ENCODE results near the gene MED7.
"Not testable (repeated sequence)": the region's sequence is repeated elsewhere in the genome, so short reads cannot be mapped to it uniquely, and the experiment has no call there.

The MED7 gene, protein sequence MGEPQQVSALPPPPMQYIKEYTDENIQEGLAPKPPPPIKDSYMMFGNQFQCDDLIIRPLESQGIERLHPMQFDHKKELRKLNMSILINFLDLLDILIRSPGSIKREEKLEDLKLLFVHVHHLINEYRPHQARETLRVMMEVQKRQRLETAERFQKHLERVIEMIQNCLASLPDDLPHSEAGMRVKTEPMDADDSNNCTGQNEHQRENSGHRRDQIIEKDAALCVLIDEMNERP

DNA sequence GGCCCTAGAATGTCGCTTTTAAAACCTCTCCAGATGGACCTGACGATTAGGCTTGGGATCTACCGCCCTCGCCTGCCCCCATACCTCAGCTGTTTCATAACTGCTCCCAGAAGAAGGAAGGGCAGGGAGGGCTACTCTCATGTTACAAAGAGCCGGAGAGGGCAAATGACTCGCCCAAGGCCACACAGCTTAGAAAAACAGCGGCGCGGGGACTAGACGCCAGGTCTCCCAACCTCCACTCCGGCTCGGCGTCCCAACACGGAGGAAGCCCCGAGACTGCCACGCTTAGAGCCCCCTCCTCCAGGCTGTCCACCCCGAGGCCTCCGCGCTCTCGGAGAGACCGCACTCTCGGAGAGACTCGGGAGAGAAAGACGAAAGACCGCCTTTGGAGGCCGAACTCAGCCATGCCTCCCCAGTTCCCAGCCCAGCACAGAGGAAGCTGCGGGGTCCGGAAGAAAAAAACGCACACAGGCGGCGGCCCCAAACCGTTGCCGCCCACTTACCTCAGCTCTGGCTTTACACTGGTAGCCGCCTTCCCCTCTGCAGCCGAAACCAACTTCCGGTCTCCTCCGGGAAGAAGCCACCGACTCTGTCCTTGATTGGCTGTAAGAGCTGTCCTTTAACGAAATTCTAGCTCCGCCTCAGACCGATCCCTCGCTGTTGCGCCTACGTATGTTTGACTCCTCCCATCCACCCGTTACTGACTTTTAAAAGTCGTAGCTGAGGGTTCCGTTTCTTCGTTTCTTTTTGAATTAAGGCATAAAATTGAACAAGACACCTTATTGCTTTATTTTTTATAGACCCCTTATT, at the start of gene MED7:
Gene MED7 (minus strand): TSS at position 549 of the 810 bp plus-strand sequence. CDS start 3,434 bp downstream, outside the sequence.
- Histone ChIP-seq H3K4me3 (ENCODE audit: low read length in 2 of 2) (peak within 1 kb of the TSS; percentile 92 to 94), H3K27me3 (ENCODE audit: control insufficient read depth in 2 of 2, insufficient read depth in 2 of 2, low read length in 2 of 2) (no peaks in the 10 kb centered on the region), H3K9me3 (ENCODE audit: control insufficient read depth in 2 of 2, low read length in 2 of 2) (no peaks in the 10 kb centered on the region), H3K9ac (ENCODE audit: low read depth in 1 of 2, low read length in 2 of 2) (peak within 1 kb of the TSS; percentile 91 to 92), H3K36me3 (ENCODE audit: control insufficient read depth in 2 of 2, insufficient read depth in 2 of 2, low read length in 2 of 2) (peaks cover 14 to 15% of the 10 kb centered on the region in 2 donors), H3K4me1 (ENCODE audit: control insufficient read depth in 2 of 2, insufficient read depth in 2 of 2, low read length in 2 of 2) (peaks cover 0 to 6% of the 10 kb centered on the region in 2 donors), H3K27ac (ENCODE audit: low read depth in 2 of 2, low read length in 2 of 2) (peak within 1 kb of the TSS; percentile 81 to 89)

DNA sequence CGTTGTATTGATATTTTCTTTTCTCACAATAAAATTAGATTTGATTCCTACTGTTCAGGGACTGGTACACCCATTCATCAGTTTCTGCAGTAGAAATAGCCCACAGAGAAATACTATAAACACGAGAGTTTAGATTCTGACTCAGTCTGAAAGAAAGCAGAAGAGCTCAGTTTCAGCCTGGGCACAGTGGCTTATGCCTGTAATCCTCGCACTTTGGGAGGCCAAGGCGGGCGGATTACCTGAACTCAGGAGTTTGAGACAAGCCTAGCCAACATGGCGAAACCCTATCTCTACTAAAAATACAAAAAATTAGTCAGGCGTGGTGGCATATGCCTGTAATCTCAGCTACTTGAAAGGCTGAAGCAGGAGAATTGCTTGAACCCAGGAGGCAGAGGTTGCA, 46.6 kb upstream of the MED7 start:
- H3K27me3 ChIP-seq (ENCODE audit: control insufficient read depth in 2 of 2, insufficient read depth in 2 of 2, low read length in 2 of 2) = no peaks in the 10 kb centered on the region
- H3K9ac ChIP-seq (ENCODE audit: low read depth in 1 of 2, low read length in 2 of 2) = no peak overlapping the region
- H3K27ac ChIP-seq (ENCODE audit: low read depth in 2 of 2, low read length in 2 of 2) = no peak overlapping the region
- no peaks in the 10 kb centered on the region for H3K36me3 ChIP-seq (ENCODE audit: control insufficient read depth in 2 of 2, insufficient read depth in 2 of 2, low read length in 2 of 2)
- no peaks in the 10 kb centered on the region for H3K9me3 ChIP-seq (ENCODE audit: control insufficient read depth in 2 of 2, low read length in 2 of 2)
- H3K4me3 ChIP-seq (ENCODE audit: low read length in 2 of 2) = no peak overlapping the region
- no peaks in the 10 kb centered on the region for H3K4me1 ChIP-seq (ENCODE audit: control insufficient read depth in 2 of 2, insufficient read depth in 2 of 2, low read length in 2 of 2)

DNA sequence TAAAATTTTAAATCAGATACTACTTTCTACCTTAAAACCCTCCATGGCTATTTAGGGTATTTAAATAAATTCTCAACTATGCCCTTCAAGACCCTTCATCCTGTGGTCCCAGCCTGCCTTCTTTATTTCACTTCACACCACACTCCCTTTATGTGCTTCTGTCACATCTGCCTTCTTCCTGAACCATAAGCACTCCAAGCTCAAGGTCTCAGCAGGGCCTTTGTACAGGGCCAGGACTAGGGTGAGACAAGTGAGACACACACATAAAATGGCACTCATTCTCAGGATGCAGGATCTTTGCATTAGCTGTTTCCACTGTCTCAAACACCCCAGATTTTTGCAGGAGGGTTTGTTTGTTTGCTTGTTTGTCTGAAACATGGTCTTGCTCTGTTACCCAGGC, 45.6 kb upstream of the MED7 start:
- H3K27ac ChIP-seq (ENCODE audit: low read depth in 2 of 2, low read length in 2 of 2) = no peak overlapping the region

DNA sequence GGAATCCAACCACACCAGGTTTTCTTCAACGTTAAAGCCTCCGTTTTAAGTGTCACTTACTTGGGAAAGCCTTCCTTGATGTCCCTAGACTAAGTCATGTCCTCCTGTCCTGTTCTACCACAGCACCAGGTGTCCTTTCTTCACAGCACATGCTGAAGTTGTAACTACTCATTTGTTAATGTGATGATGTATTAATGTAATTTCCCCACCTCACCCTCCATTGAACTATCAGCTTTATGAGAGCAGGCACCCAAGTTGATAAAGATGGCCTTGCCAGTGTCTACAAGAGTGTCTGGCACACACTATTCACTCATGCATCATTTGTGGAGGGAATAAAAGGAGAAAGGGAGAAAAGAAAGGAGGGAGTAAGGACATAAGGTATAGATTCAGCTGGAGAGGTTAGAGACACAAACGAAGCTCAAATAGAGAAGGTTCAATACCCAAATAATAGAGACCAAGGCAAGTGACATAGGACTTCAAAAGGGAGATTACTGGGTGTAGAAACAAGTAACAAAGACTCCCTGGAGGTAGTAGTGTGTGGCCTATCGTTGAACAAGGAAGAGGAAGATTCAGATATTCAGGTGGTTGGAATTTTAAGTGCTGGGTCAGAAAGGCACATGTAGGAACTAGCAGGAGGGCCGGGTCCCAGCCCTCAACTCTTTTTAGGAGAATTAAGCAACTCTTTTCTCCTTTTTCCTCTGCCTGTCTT, 44.5 kb upstream of the MED7 start:
- H3K9me3 ChIP-seq (ENCODE audit: control insufficient read depth in 2 of 2, low read length in 2 of 2) = no peaks in the 10 kb centered on the region
- H3K4me3 ChIP-seq (ENCODE audit: low read length in 2 of 2) = no peak overlapping the region
- H3K27ac ChIP-seq (ENCODE audit: low read depth in 2 of 2, low read length in 2 of 2) = no peak overlapping the region
- H3K36me3 ChIP-seq (ENCODE audit: control insufficient read depth in 2 of 2, insufficient read depth in 2 of 2, low read length in 2 of 2) = no peaks in the 10 kb centered on the region
- no peaks in the 10 kb centered on the region for H3K27me3 ChIP-seq (ENCODE audit: control insufficient read depth in 2 of 2, insufficient read depth in 2 of 2, low read length in 2 of 2)
- H3K4me1 ChIP-seq (ENCODE audit: control insufficient read depth in 2 of 2, insufficient read depth in 2 of 2, low read length in 2 of 2) = no peaks in the 10 kb centered on the region
- no peak overlapping the region for H3K9ac ChIP-seq (ENCODE audit: low read depth in 1 of 2, low read length in 2 of 2)

More for the DNA sequence above, 45.6 kb upstream of the MED7 start:
- Histone ChIP-seq H3K36me3 (ENCODE audit: control insufficient read depth in 2 of 2, insufficient read depth in 2 of 2, low read length in 2 of 2) (no peaks in the 10 kb centered on the region), H3K9ac (ENCODE audit: low read depth in 1 of 2, low read length in 2 of 2) (no peak overlapping the region), H3K4me1 (ENCODE audit: control insufficient read depth in 2 of 2, insufficient read depth in 2 of 2, low read length in 2 of 2) (no peaks in the 10 kb centered on the region), H3K27me3 (ENCODE audit: control insufficient read depth in 2 of 2, insufficient read depth in 2 of 2, low read length in 2 of 2) (no peaks in the 10 kb centered on the region), H3K9me3 (ENCODE audit: control insufficient read depth in 2 of 2, low read length in 2 of 2) (no peaks in the 10 kb centered on the region), H3K4me3 (ENCODE audit: low read length in 2 of 2) (no peak overlapping the region)

DNA sequence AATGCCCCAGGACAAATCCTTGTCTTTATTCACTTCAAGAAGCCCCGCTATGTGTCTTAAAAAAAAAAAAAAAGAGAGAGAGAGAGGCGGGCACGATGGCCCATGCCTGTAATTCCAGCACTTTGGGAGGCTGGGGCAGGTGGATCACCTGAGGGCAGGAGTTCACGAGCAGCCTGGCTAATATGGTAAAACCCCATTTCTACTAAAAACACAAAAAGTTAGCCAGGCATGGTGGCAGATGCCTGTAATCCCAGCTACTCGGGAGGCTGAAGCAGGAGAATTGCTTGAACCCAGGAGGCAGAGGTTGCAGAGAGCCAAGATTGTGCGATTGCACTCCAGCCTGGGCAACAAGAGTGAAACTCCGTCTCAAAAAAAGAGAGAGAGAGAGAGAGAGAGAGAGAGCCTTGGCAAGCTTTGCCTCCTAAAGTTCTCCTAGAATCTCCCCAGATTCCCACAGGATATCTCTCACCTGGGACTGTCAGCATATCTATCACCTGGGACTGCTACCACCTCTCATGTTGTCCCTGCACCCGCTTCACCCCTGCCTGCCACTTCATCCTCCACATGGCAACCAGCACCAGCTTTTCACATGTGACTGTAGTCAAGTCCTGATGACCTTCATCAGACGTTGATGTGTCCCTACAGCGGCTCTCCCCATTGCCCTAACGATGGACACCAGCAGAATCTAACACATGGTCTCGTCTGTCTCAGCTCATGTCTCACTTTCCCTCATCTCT, 43.8 kb upstream of the MED7 start:
- Histone ChIP-seq H3K4me1 (ENCODE audit: control insufficient read depth in 2 of 2, insufficient read depth in 2 of 2, low read length in 2 of 2) (no peaks in the 10 kb centered on the region), H3K9me3 (ENCODE audit: control insufficient read depth in 2 of 2, low read length in 2 of 2) (no peaks in the 10 kb centered on the region), H3K9ac (ENCODE audit: low read depth in 1 of 2, low read length in 2 of 2) (no peak overlapping the region), H3K27ac (ENCODE audit: low read depth in 2 of 2, low read length in 2 of 2) (no peak overlapping the region), H3K4me3 (ENCODE audit: low read length in 2 of 2) (no peak overlapping the region), H3K27me3 (ENCODE audit: control insufficient read depth in 2 of 2, insufficient read depth in 2 of 2, low read length in 2 of 2) (no peaks in the 10 kb centered on the region), H3K36me3 (ENCODE audit: control insufficient read depth in 2 of 2, insufficient read depth in 2 of 2, low read length in 2 of 2) (no peaks in the 10 kb centered on the region)

DNA sequence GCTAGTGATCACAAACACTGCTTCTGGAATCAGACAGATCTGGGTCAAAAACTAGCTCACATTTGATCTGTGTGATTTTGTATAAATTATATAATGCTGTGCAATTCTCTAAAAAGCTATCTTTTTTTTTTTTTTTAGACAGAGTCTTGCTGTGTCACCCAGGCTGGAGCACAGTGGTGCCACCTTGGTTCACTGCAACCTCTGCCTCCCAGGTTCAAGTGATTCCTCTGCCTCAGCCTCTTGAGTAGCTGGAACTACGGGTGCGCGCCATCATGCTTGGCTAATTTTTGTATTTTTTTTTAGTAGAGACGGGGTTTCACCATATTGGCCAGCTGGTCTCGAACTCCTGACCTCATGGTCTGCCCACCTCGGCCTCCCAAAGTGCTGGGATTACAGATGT, 42.5 kb upstream of the MED7 start:
- not testable (repeated sequence) for H3K9ac ChIP-seq (ENCODE audit: low read depth in 1 of 2, low read length in 2 of 2); H3K36me3 ChIP-seq (ENCODE audit: control insufficient read depth in 2 of 2, insufficient read depth in 2 of 2, low read length in 2 of 2); H3K27me3 ChIP-seq (ENCODE audit: control insufficient read depth in 2 of 2, insufficient read depth in 2 of 2, low read length in 2 of 2); H3K27ac ChIP-seq (ENCODE audit: low read depth in 2 of 2, low read length in 2 of 2); H3K4me3 ChIP-seq (ENCODE audit: low read length in 2 of 2); H3K9me3 ChIP-seq (ENCODE audit: control insufficient read depth in 2 of 2, low read length in 2 of 2); H3K4me1 ChIP-seq (ENCODE audit: control insufficient read depth in 2 of 2, insufficient read depth in 2 of 2, low read length in 2 of 2)

DNA sequence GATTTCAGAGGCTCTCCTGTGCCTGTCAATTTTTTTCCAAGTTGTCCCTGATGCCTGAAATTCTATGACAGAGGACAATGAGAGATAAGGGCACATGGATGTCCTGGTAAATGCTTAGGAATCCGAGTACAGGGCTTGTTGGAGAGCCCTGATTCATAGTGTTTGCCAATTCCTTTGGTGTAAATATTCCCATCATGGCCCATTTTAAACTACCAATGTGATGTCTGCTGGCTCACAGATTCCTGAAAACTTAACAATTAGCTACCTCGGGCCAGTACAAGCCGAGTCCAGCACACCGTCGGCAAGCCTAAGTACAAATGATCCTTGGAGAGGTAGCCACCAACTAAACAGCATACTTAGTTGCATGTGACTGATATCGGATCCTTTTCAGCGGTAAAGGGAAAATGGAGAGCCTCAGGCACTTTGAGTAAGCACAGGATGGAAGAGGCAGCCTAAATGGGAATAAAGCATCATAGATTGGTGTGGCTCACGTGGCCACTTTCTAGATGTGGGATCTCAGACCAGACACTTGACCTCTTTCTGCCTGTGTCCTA, 41.5 kb upstream of the MED7 start:
- Histone ChIP-seq H3K36me3 (ENCODE audit: control insufficient read depth in 2 of 2, insufficient read depth in 2 of 2, low read length in 2 of 2) (no peaks in the 10 kb centered on the region), H3K9me3 (ENCODE audit: control insufficient read depth in 2 of 2, low read length in 2 of 2) (no peaks in the 10 kb centered on the region), H3K27ac (ENCODE audit: low read depth in 2 of 2, low read length in 2 of 2) (no peak overlapping the region), H3K4me3 (ENCODE audit: low read length in 2 of 2) (peak overlapping the region in 1 of 2 donors; percentile 23), H3K4me1 (ENCODE audit: control insufficient read depth in 2 of 2, insufficient read depth in 2 of 2, low read length in 2 of 2) (no peaks in the 10 kb centered on the region), H3K27me3 (ENCODE audit: control insufficient read depth in 2 of 2, insufficient read depth in 2 of 2, low read length in 2 of 2) (no peaks in the 10 kb centered on the region), H3K9ac (ENCODE audit: low read depth in 1 of 2, low read length in 2 of 2) (no peak overlapping the region)

DNA sequence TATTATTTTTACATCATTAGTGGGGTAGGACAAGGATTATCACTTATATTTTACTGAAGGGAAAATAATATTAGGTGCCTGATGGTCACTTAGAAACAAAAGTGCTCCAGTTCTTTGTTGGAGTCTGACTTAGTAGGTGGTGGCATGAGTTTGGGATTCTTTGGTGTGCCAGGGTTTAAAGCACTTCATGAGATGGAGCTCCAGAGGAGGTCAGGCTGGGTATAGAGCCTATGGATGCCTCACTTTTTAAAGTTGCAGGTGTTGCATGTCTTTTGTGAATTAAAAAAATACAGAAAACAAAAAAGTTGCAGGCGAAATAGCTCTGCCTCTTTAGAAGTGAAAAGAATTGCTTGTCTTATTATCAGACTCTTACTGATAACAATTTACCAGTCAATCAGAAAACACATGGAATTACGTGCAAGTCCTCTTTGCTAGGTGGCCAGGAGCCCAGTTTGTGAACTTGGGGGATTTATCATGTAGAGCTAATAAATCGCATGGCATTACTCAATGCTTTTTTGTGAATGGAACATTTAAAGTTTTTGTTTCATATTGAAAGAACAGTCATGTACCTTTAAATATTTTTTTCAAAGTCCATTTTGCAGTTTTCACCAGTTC, 39.6 kb upstream of the MED7 start:
- Histone ChIP-seq H3K4me3 (ENCODE audit: low read length in 2 of 2) (peak overlapping the region in 1 of 2 donors; percentile 59), H3K9ac (ENCODE audit: low read depth in 1 of 2, low read length in 2 of 2) (no peak overlapping the region), H3K27me3 (ENCODE audit: control insufficient read depth in 2 of 2, insufficient read depth in 2 of 2, low read length in 2 of 2) (no peaks in the 10 kb centered on the region), H3K4me1 (ENCODE audit: control insufficient read depth in 2 of 2, insufficient read depth in 2 of 2, low read length in 2 of 2) (no peaks in the 10 kb centered on the region), H3K36me3 (ENCODE audit: control insufficient read depth in 2 of 2, insufficient read depth in 2 of 2, low read length in 2 of 2) (no peaks in the 10 kb centered on the region), H3K9me3 (ENCODE audit: control insufficient read depth in 2 of 2, low read length in 2 of 2) (no peaks in the 10 kb centered on the region), H3K27ac (ENCODE audit: low read depth in 2 of 2, low read length in 2 of 2) (no peak overlapping the region)

DNA sequence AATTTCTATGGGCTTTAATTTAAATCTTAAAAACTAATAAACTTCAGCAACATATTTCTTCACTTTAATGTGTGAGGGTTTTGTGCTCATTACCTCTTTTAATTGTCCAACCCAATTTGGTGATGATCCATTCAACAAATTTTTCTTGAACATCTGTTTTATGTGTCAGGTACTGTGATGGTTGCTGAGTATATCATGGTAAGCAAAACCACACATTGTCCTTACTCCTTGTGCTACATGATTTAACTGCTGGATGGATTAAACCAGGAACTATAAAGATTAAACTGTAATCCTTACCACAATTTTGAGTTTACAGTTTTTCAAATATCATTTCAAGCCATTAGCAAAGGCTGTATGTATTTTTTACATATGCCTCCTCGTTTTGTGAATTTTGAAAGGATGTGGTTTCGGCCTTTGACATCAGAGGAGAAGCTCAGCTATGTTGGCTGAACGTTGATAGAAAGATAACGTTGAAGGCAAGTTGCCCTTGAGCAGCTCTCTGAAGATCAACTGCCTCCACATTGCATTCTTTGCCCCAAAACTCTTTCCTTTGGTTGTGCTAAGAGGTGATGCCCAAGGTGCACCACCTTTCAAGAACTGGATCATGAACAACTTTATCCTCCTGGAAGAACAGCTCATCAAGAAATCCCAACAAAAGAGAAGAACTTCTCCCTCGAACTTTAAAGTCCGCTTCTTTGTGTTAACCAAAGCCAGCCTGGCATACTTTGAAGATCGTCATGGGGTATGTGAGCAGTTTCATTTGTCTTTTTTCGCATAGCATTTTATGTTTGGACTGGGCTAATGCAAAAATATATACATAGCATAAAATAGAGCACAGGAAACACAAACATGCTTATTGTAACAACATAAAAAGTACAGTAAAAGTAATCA, 38.0 kb upstream of the MED7 start, which contains the start of gene ITK:
Gene ITK (plus strand): TSS at position 467 of the 891 bp plus-strand sequence. CDS start 138 bp downstream, at position 605.
- no peak within 1 kb of the TSS for H3K9ac ChIP-seq (ENCODE audit: low read depth in 1 of 2, low read length in 2 of 2)
- H3K27ac ChIP-seq (ENCODE audit: low read depth in 2 of 2, low read length in 2 of 2) = peak within 1 kb of the TSS; percentile 32 to 46
- H3K36me3 ChIP-seq (ENCODE audit: control insufficient read depth in 2 of 2, insufficient read depth in 2 of 2, low read length in 2 of 2) = no peaks in the 10 kb centered on the region
- peak within 1 kb of the TSS; percentile 33 to 59 for H3K4me3 ChIP-seq (ENCODE audit: low read length in 2 of 2)
- no peaks in the 10 kb centered on the region for H3K9me3 ChIP-seq (ENCODE audit: control insufficient read depth in 2 of 2, low read length in 2 of 2)
- H3K27me3 ChIP-seq (ENCODE audit: control insufficient read depth in 2 of 2, insufficient read depth in 2 of 2, low read length in 2 of 2) = no peaks in the 10 kb centered on the region
- H3K4me1 ChIP-seq (ENCODE audit: control insufficient read depth in 2 of 2, insufficient read depth in 2 of 2, low read length in 2 of 2) = no peaks in the 10 kb centered on the region

All from mucosa of rectum (tissue), 2 donors.